K562 (cell line): Measurements from ENCODE around the gene SLC31A2. TPM values are rescaled to one million over a fixed set of nuclear protein-coding genes. Genes with fewer than 3 reads are reported as not detected.

Experiments used
- ATAC-seq: fragments of 200-7000 bp; cut with Tn5 transposase; 3 replicates; pipeline ENCODE4 v1.9.1; 2020; ENCODE audit warnings: moderate library complexity
- BruUV-seq: library from RNA; stranded (reverse); fragments of 400-500 nt; replicated peaks from 2 replicates; lab custom pipeline; 2021; lab: Mats Ljungman, UMichigan
- CTCF ChIA-PET: fragments of 300-600 bp; formaldehyde crosslinking; extraction: SDS; loops from one replicate; lab custom pipeline; 2021; ENCODE audit warnings: low intra/inter-chr PET ratio; lab: Yijun Ruan, JAX
- POLR2A ChIA-PET: fragments of 300-600, 350-650 bp; sonication (Branson Sonifier 250); formaldehyde crosslinking; extraction: SDS; loops from one replicate; lab custom pipeline; 2021; ENCODE audit warnings: antibody characterized with exemption, inconsistent platforms; lab: Yijun Ruan, JAX
- DNase-seq, 4 experiments: peaks; one replicate each; pipeline versions ENCODE4 v3.0.0 to v3.0.0-alpha.2; 2011 to 2018; ENCODE audit warnings: low spot score in 3 of 4, mixed read lengths in 3 of 4; ENCODE audit errors: extremely low read depth in 1 of 4
- FAIRE-seq: peaks from 2 replicates; lab custom pipeline; 2011; peaks lifted over from hg19 to GRCh38; lab: Jason Lieb, UNC
- H2AFZ ChIP-seq: 2 replicates; pipeline ENCODE4 v1.6.0; 2011; ENCODE audit warnings: low read depth, low read length, control low read depth, inconsistent platforms
- H3K27ac ChIP-seq: fragments of 200-600 bp; 3 replicates; pipeline ENCODE4 v1.8.0; 2011; ENCODE audit warnings: low read depth, mild to moderate bottlenecking, control low read depth, inconsistent platforms, low read length, moderate library complexity, mixed read lengths; ENCODE audit errors: extremely low read depth
- H3K27me3 ChIP-seq, 2 experiments: fragments of 300-600 bp in 1 of 2; 2 replicates in 1 of 2; 3 replicates in 1 of 2; pipeline versions ENCODE4 v1.6.0 to v1.8.0; 2011; ENCODE audit warnings: inconsistent platforms in 2 of 2, low read length in 2 of 2, mild to moderate bottlenecking in 1 of 2, mixed read lengths in 1 of 2, moderate library complexity in 1 of 2; ENCODE audit not compliant: control insufficient read depth in 2 of 2, insufficient read depth in 2 of 2
- H3K36me3 ChIP-seq: fragments of 300-600 bp; 3 replicates; pipeline ENCODE4 v1.8.0; 2011; ENCODE audit warnings: mild to moderate bottlenecking, low read length, inconsistent platforms; ENCODE audit not compliant: control insufficient read depth, insufficient read depth
- H3K4me1 ChIP-seq, 2 experiments: fragments of 200-600 bp in 1 of 2; replicated peaks in 1 of 2; 2 replicates in 1 of 2; 3 replicates in 1 of 2; pipeline versions ENCODE4 v1.5.1 to v1.8.0; 2011; ENCODE audit warnings: inconsistent platforms in 2 of 2, low read length in 2 of 2, mild to moderate bottlenecking in 1 of 2, mixed read lengths in 1 of 2, moderate library complexity in 1 of 2; ENCODE audit not compliant: control insufficient read depth in 2 of 2, insufficient read depth in 2 of 2
- H3K4me2 ChIP-seq: 2 replicates; pipeline ENCODE4 v1.6.1; 2011; ENCODE audit warnings: low read length, control low read depth, inconsistent platforms, mixed read lengths; ENCODE audit not compliant: insufficient read depth
- H3K4me3 ChIP-seq: fragments of 200-600 bp; sonication (generic), shearing (Covaris generic); 2 replicates; pipeline ENCODE4 v1.5.1; 2016; ENCODE audit warnings: control low read depth, inconsistent platforms
- H3K79me2 ChIP-seq: fragments of 200-600 bp; 3 replicates; pipeline ENCODE4 v1.8.0; 2011; ENCODE audit warnings: low read length, inconsistent platforms; ENCODE audit not compliant: control insufficient read depth, insufficient read depth
- H3K9ac ChIP-seq, 2 experiments: 2 replicates each; pipeline versions ENCODE4 v1.6.0 to v1.6.1; 2011; ENCODE audit warnings: low read depth in 2 of 2, low read length in 2 of 2, control low read depth in 1 of 2, inconsistent platforms in 1 of 2, mild to moderate bottlenecking in 1 of 2, mixed read lengths in 1 of 2; ENCODE audit not compliant: insufficient read depth in 1 of 2
- H3K9me1 ChIP-seq: one replicate; pipeline ENCODE4 v1.6.0; 2011; ENCODE audit warnings: inconsistent platforms, mild to moderate bottlenecking, low read length, moderate library complexity; ENCODE audit not compliant: control insufficient read depth, insufficient read depth
- H3K9me3 ChIP-seq: replicated peaks from 2 replicates; pipeline ENCODE4 v1.5.1; 2011; ENCODE audit warnings: low read depth, low read length, inconsistent platforms; ENCODE audit not compliant: control insufficient read depth, insufficient read depth
- H4K20me1 ChIP-seq: replicated peaks from 2 replicates; pipeline ENCODE4 v1.6.1; 2011; ENCODE audit warnings: low read length, inconsistent platforms, mixed read lengths; ENCODE audit not compliant: control insufficient read depth, insufficient read depth
- ASH1L ChIP-seq: fragments of 450-650 bp; IDR thresholded peaks from 2 replicates; pipeline ENCODE4 v1.6.1; 2018; ENCODE audit warnings: borderline replicate concordance, mild to moderate bottlenecking, low read depth; ENCODE audit not compliant: partially characterized antibody
- BRD4 ChIP-seq: fragments of 200-600 bp; sonication (generic); IDR thresholded peaks from 2 replicates; pipeline ENCODE4 v1.6.1; 2017; ENCODE audit warnings: inconsistent platforms
- DACH1 ChIP-seq: fragments of 450-650 bp; IDR thresholded peaks from 2 replicates; pipeline ENCODE4 v1.6.1; 2018; ENCODE audit not compliant: partially characterized antibody
- E2F5 ChIP-seq: sonication (generic); formaldehyde crosslinking; IDR thresholded peaks from 2 replicates; pipeline ENCODE4 v1.8.0; 2022; ENCODE audit warnings: mild to moderate bottlenecking, missing genetic modification reagents
- ETV1 ChIP-seq: fragments of 450-650 bp; conservative IDR thresholded peaks from 2 replicates; pipeline ENCODE4 v1.6.1; 2016; ENCODE audit warnings: missing genetic modification characterization, control low read depth, low read depth, missing compliant biosample characterization
- KLF6 ChIP-seq: fragments of 250-450 bp; sonication (Bioruptor Pico); IDR thresholded peaks from 2 replicates; pipeline ENCODE4 v1.4.0; 2020; ENCODE audit warnings: mild to moderate bottlenecking, moderate library complexity, borderline replicate concordance
- SRSF7 ChIP-seq: fragments of 200-400 bp; formaldehyde crosslinking; optimal IDR thresholded peaks from 2 replicates; pipeline ENCODE3; 2017; ENCODE audit warnings: mild to moderate bottlenecking, low read depth, low read length
- ZBTB11 ChIP-seq, 3 experiments: fragments of 200-800 bp in 1 of 3; fragments of 250-450 bp in 1 of 3; fragments of 450-650 bp in 1 of 3; sonication (Bioruptor Pico) in 1 of 3; sonication (Bioruptor generic) in 1 of 3; formaldehyde crosslinking in 1 of 3; IDR thresholded peaks; 2 replicates each; pipeline versions ENCODE4 v1.6.1 to v1.8.0; 2016 to 2022; ENCODE audit warnings: mild to moderate bottlenecking in 2 of 3, missing genetic modification characterization in 2 of 3, missing compliant biosample characterization in 1 of 3, moderate library complexity in 1 of 3
- WGBS: fragments of 100-300 bp; shearing (Covaris generic); methylation state at CpG from one replicate; pipeline ENCODE4 v1.1.6; 2016; ENCODE audit warnings: low coverage, mixed read lengths; ENCODE audit not compliant: insufficient coverage; ENCODE audit errors: missing lambda C conversion rate; 5-methylcytosine and 5-hydroxymethylcytosine counted together
- in situ Hi-C: fragments of 300-500 bp; cut with MboI; formaldehyde crosslinking; loops from 4 replicates; pipeline ENCODE4 v1.15.0; 2018; ENCODE audit warnings: inconsistent platforms, mixed read lengths
- intact Hi-C: fragments of 100-400 bp; cut with micrococcal nuclease; formaldehyde crosslinking; loops from 2 replicates; pipeline ENCODE4 v1.14.2; 2022
- polyA plus RNA-seq, 8 experiments: library from polyadenylated mRNA; depleted of rRNA in 4 of 8; stranded (reverse) in 5 of 8; unstranded in 3 of 8; fragments of >200 nt; fragmentation: Nextera tagmentation in 2 of 8; fragmentation: Illumina TruSeq in 1 of 8; extraction: Ambion mirVana in 2 of 8; extraction: Trizol in 1 of 8; gene quantifications; 2 replicates each; pipeline versions ENCODE4 v1.2.1 to v1.2.3, GENCODE V29; 2011 to 2014; ENCODE audit warnings: inconsistent platforms in 1 of 8, missing spikeins in 1 of 8
- total RNA-seq, 7 experiments: library from RNA; depleted of rRNA in 6 of 7; stranded (reverse); fragments of >200 nt in 6 of 7; fragmentation: Illumina TruSeq in 2 of 7; extraction: Trizol in 2 of 7; gene quantifications; 2 replicates each; pipeline versions ENCODE4 v1.2.1 to v1.2.3, GENCODE V29; 2011 to 2021; ENCODE audit warnings: low replicate concordance in 1 of 7

Gene SLC31A2
- total and polyA plus RNA-seq, 9 of the 15 experiments (the other 6 are each of a cell fraction or from before 2014, with no cell fraction given) = 1.5 to 4.3 (median 2.3) TPM

- WGBS = 94% methylated on average over 2 of the region's 2 CpGs
- ATAC-seq (no peak), DNase-seq (no peak), FAIRE-seq (no peak)
- ChIA-PET CTCF (no interaction called here), POLR2A (interaction anchor here (0.6 to 0.8 kb wide), 2 partner anchors 15 to 21 kb away, joined by 3 to 4 read pairs; no protein-coding TSS in a partner anchor)
- in situ Hi-C loops = no loop called here
- H3K27ac ChIP-seq = no peak overlapping the region
- H3K4me3 ChIP-seq = no peak overlapping the region
- no peak overlapping the region for H3K9ac ChIP-seq
- no peak overlapping the region for H3K4me2 ChIP-seq
- peaks cover 78% of the 10 kb centered on the region for H3K36me3 ChIP-seq
- no peaks in the 10 kb centered on the region for H3K9me3 ChIP-seq
- intact Hi-C loops = no loop called here
- no peaks in the 10 kb centered on the region for H3K4me1 ChIP-seq
- no peak overlapping the region for H2AFZ ChIP-seq
- TF ChIP-seq ASH1L (no peak), ETV1 (tag) (no peak), E2F5 (CRISPR knock-in tag) (no peak), DACH1 (no peak)
- no peaks in the 10 kb centered on the region for H3K9me1 ChIP-seq
- H3K27me3 ChIP-seq = no peaks in the 10 kb centered on the region
- H4K20me1 ChIP-seq = no peaks in the 10 kb centered on the region
- BruUV-seq = no TSS peak
- no peaks in the 10 kb centered on the region for H3K79me2 ChIP-seq
Observed at GRCh38 chr9:113192455-113192854, 41.6 kb downstream of the SLC31A2 start.

DNA sequence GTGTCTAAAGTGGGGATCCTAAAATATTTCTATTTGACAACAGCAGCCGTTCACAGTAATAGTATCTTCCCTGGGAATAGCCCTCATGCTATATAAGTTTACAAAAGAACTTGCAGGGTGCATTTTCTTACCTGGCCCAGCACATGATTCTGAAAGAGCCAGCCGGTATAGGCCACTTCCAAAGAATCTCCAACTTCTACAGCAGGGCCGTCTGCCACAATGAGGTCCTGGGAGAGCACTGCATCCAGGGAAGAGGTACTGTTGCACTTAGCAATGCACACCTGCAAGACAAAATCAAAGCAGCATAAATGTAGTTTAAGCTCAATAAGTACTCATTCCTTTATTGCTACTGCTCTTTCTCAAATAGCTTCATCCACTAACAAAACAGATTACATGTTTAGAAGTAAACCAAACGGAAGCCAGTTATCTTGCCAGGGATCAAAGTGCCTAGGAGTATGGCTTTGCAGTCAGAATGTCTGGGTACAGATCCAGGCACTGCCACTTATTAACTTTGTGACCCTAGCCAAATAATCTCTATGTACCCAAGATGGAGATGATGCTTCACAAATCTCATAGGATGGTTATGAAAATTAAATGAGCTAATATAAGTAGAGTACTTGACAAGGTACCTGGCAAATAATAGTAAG lies 49.0 kb downstream of the SLC31A2 start:
- 90% methylated on average over 4 of the region's 4 CpGs for WGBS
- no TSS peak for BruUV-seq
- ChIA-PET CTCF (no interaction called here), POLR2A (no interaction called here)
- no peak for FAIRE-seq
- intact Hi-C loops (no loop called here), in situ Hi-C loops (no loop called here)
- no peak for TF ChIP-seq ZBTB11 (CRISPR knock-in tag; IDR thresholded peaks at IDR 0.05)
- no peak for TF ChIP-seq KLF6 (CRISPR knock-in tag)
- TF ChIP-seq SRSF7 = no peak
- TF ChIP-seq BRD4 = no peak
- Histone ChIP-seq H4K20me1 (no peaks in the 10 kb centered on the region), H3K9me1 (no peaks in the 10 kb centered on the region), H3K79me2 (no peaks in the 10 kb centered on the region), H2AFZ (no peak overlapping the region), H3K4me3 (no peak overlapping the region), H3K4me1 (no peaks in the 10 kb centered on the region), H3K9ac (no peak overlapping the region), H3K27ac (no peak overlapping the region), H3K4me2 (no peak overlapping the region), H3K36me3 (peaks cover 65% of the 10 kb centered on the region), H3K9me3 (no peaks in the 10 kb centered on the region), H3K27me3 (no peaks in the 10 kb centered on the region)
- DNase-seq = no peak
- ATAC-seq = no peak
